ENCODE results near the gene NEK5.
A peak's percentile ranks its signal among the peaks of the same experiment; 100 is the strongest.

Gene NEK5

GRCh38 chr13:52016296-52016695 is 112.6 kb downstream of the NEK5 start:
- Histone ChIP-seq H3K27ac (ENCODE audit: extremely low read depth, low read depth, low read length) (no peak overlapping the region), H3K4me1 (ENCODE audit: control insufficient read depth, insufficient read depth, low read length) (no peaks in the 10 kb centered on the region), H3K36me3 (ENCODE audit: control insufficient read depth in 2 of 2, insufficient read depth in 1 of 2, low read length in 2 of 2) (peaks cover 3 to 25% of the 10 kb centered on the region in 2 experiments; a peak in 2 of 3 replicates), H3K4me3 (ENCODE audit: low read depth, low read length) (no peak overlapping the region), H3K9me3 (ENCODE audit: control insufficient read depth, insufficient read depth, low read depth, low read length) (no peaks in the 10 kb centered on the region)
- POLR2A ChIA-PET, result no interaction called here
- CTCF ChIA-PET, result no interaction called here
- TF ChIP-seq ZNF221 (tag by site-specific recombination; IDR thresholded peaks at IDR 0.05; ENCODE audit: borderline replicate concordance) (no peak), ZNF585B (tag by site-specific recombination; IDR thresholded peaks at IDR 0.05) (peak; percentile 96), ZFP69B (tag by site-specific recombination; IDR thresholded peaks at IDR 0.05) (no peak)

DNA sequence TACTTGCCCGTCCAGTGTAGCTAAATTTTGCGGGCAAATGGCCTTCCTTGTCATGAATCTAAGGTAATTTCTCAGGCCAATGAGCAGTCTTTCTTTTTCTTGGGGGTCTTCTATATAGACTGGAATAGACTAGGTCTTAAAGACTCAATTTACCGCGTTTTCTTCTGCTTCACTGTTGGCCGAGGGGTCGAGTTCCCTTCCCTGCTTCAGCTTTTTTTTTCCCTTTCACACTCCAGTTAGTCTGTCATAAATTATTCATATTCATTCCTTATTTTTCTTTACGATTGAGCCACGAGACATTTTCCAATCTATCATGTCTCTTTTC is 116.4 kb downstream of the NEK5 start:
- ChIA-PET CTCF (interaction anchor here (0.7 to 1.7 kb wide), 3 partner anchors 11 to 190 kb away, joined by 3 to 9 read pairs (median 8); no protein-coding TSS in a partner anchor), POLR2A (interaction anchor here (0.6 to 1.2 kb wide), 5 partner anchors 10 to 438 kb away, joined by 3 to 6 read pairs (median 4); no protein-coding TSS in a partner anchor)
- Histone ChIP-seq H3K27ac (ENCODE audit: extremely low read depth, low read depth, low read length) (peak overlapping the region; percentile 64), H3K36me3 (ENCODE audit: control insufficient read depth in 2 of 2, insufficient read depth in 1 of 2, low read length in 2 of 2) (peaks cover 0 to under 1% of the 10 kb centered on the region in 2 experiments; a peak in 1 of 3 replicates), H3K4me3 (ENCODE audit: low read depth, low read length) (peak overlapping the region; percentile 94), H3K9me3 (ENCODE audit: control insufficient read depth, insufficient read depth, low read depth, low read length) (no peaks in the 10 kb centered on the region), H3K4me1 (ENCODE audit: control insufficient read depth, insufficient read depth, low read length) (no peaks in the 10 kb centered on the region)
- TF ChIP-seq, protein P1, sequence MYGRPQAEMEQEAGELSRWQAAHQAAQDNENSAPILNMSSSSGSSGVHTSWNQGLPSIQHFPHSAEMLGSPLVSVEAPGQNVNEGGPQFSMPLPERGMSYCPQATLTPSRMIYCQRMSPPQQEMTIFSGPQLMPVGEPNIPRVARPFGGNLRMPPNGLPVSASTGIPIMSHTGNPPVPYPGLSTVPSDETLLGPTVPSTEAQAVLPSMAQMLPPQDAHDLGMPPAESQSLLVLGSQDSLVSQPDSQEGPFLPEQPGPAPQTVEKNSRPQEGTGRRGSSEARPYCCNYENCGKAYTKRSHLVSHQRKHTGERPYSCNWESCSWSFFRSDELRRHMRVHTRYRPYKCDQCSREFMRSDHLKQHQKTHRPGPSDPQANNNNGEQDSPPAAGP (tag by site-specific recombination; IDR thresholded peaks at IDR 0.05), result no peak
- no peak for TF ChIP-seq ZNF394 (tag by site-specific recombination; IDR thresholded peaks at IDR 0.05; ENCODE audit: borderline replicate concordance)
- no peak for TF ChIP-seq ZNF544 (tag by site-specific recombination; IDR thresholded peaks at IDR 0.05)
- no peak for TF ChIP-seq HOXD13 (CRISPR knock-in tag; IDR thresholded peaks at IDR 0.05; ENCODE audit: borderline replicate concordance)
- TF ChIP-seq ELK4 (IDR thresholded peaks at IDR 0.05; ENCODE audit: borderline replicate concordance, low read depth, low read length), result no peak
- TF ChIP-seq ZNF843 (tag by site-specific recombination; IDR thresholded peaks at IDR 0.05), result no peak
- no peak for TF ChIP-seq ZNF23 (tag by site-specific recombination; IDR thresholded peaks at IDR 0.05; ENCODE audit: borderline replicate concordance)
- peak; percentile 57; the same call in 1 of the 2 replicates for TF ChIP-seq PRDM1 (tag by site-specific recombination; IDR thresholded peaks at IDR 0.05)
- 0 out of 2 replicates have a peak, but pooled peaks have one; percentile 69 for TF ChIP-seq YY1 (tag by site-specific recombination; IDR thresholded peaks at IDR 0.05)
- TF ChIP-seq ZNF521 (tag by site-specific recombination; IDR thresholded peaks at IDR 0.05), result no peak
- TF ChIP-seq ZNF223 (tag by site-specific recombination; IDR thresholded peaks at IDR 0.05), result no peak
- no peak for TF ChIP-seq ZNF777 (tag by site-specific recombination; IDR thresholded peaks at IDR 0.05; ENCODE audit: borderline replicate concordance)
- no peak for TF ChIP-seq ZFP3 (tag by site-specific recombination; IDR thresholded peaks at IDR 0.05; ENCODE audit: low read depth)
- TF ChIP-seq KLF16 (tag by site-specific recombination; IDR thresholded peaks at IDR 0.05), result no peak
- TF ChIP-seq ZNF335 (tag by site-specific recombination; conservative IDR thresholded peaks at IDR 0.05), result 0 out of 2 replicates have a peak, but pooled peaks have one; percentile 77
- TF ChIP-seq ZNF623 (tag by site-specific recombination; IDR thresholded peaks at IDR 0.05), result no peak
- TF ChIP-seq ZNF664 (tag by site-specific recombination; IDR thresholded peaks at IDR 0.05), result no peak
- TF ChIP-seq CTCF (tag by site-specific recombination; IDR thresholded peaks at IDR 0.05), result no peak
- TF ChIP-seq ZNF513 (tag by site-specific recombination; IDR thresholded peaks at IDR 0.05), result no peak
- no peak for TF ChIP-seq ZNF530 (tag by site-specific recombination; IDR thresholded peaks at IDR 0.05; ENCODE audit: low read depth)
- TF ChIP-seq TRIM28 (IDR thresholded peaks at IDR 0.05; ENCODE audit: borderline replicate concordance, low read length), result no peak
- no peak for TF ChIP-seq ZNF426 (tag by site-specific recombination; IDR thresholded peaks at IDR 0.05)
- TF ChIP-seq ZNF600 (tag by site-specific recombination; IDR thresholded peaks at IDR 0.05), result no peak
- no peak for TF ChIP-seq ZNF548 (tag by site-specific recombination; IDR thresholded peaks at IDR 0.05)
- TF ChIP-seq ZNF660 (tag by site-specific recombination; IDR thresholded peaks at IDR 0.05), result 0 out of 2 replicates have a peak, but pooled peaks have one; percentile 21
- TF ChIP-seq ZFP69B (tag by site-specific recombination; IDR thresholded peaks at IDR 0.05), result peak; percentile 54; the same call in 1 of the 2 replicates
- TF ChIP-seq ZSCAN16 (tag by site-specific recombination; IDR thresholded peaks at IDR 0.05), result no peak
- no peak for TF ChIP-seq ZNF501 (tag by site-specific recombination; IDR thresholded peaks at IDR 0.05)
- no peak for TF ChIP-seq SALL2 (tag by site-specific recombination; IDR thresholded peaks at IDR 0.05; ENCODE audit: borderline replicate concordance)
- TF ChIP-seq WT1 (tag by site-specific recombination; IDR thresholded peaks at IDR 0.05), result no peak
- TF ChIP-seq ZNF561 (tag by site-specific recombination; IDR thresholded peaks at IDR 0.05; ENCODE audit: borderline replicate concordance), result no peak
